ENCODE data around the gene ASIC4. TPM values are rescaled to one million over a fixed set of nuclear protein-coding genes. Genes with fewer than 3 reads are reported as not detected.

Gene ASIC4
- total RNA-seq, 3 donors from 2014 or later (not counting 1 experiment from before 2014, with no cell fraction given) = 0.12 to 0.20 TPM; not detected in 1

GRCh38 chr2:219569635-219570034 is 55.4 kb downstream of the ASIC4 start:
- Histone ChIP-seq H3K9me3 (ENCODE audit: control insufficient read depth, insufficient read depth, low read length) (no peaks in the 10 kb centered on the region), H3K4me1 (ENCODE audit: control insufficient read depth, insufficient read depth, low read length) (peaks cover 7% of the 10 kb centered on the region), H3K27ac (ENCODE audit: low read length) (no peak overlapping the region), H3K36me3 (ENCODE audit: control insufficient read depth, insufficient read depth, low read length) (no peaks in the 10 kb centered on the region), H3K4me3 (ENCODE audit: low read length) (no peak overlapping the region), H3K27me3 (ENCODE audit: control insufficient read depth, insufficient read depth, low read length) (peaks cover 11% of the 10 kb centered on the region)
- WGBS (ENCODE audit: insufficient coverage) = 83% methylated on average over 4 of the region's 6 CpGs
- intact Hi-C loops (cut with micrococcal nuclease) = no loop called here
- Mint-ChIP-seq H3K27me3 (ENCODE audit: low read depth in 2 of 2) (peaks cover 28 to 45% of the 10 kb centered on the region in 2 donors), H3K9me3 (no peaks in the 10 kb centered on the region), H3K27ac (no peak overlapping the region), H3K4me1 (no peaks in the 10 kb centered on the region), H3K4me3 (peak overlapping the region; percentile 18), H3K36me3 (no peaks in the 10 kb centered on the region)
- ATAC-seq = no peak
- TF ChIP-seq, protein P1, sequence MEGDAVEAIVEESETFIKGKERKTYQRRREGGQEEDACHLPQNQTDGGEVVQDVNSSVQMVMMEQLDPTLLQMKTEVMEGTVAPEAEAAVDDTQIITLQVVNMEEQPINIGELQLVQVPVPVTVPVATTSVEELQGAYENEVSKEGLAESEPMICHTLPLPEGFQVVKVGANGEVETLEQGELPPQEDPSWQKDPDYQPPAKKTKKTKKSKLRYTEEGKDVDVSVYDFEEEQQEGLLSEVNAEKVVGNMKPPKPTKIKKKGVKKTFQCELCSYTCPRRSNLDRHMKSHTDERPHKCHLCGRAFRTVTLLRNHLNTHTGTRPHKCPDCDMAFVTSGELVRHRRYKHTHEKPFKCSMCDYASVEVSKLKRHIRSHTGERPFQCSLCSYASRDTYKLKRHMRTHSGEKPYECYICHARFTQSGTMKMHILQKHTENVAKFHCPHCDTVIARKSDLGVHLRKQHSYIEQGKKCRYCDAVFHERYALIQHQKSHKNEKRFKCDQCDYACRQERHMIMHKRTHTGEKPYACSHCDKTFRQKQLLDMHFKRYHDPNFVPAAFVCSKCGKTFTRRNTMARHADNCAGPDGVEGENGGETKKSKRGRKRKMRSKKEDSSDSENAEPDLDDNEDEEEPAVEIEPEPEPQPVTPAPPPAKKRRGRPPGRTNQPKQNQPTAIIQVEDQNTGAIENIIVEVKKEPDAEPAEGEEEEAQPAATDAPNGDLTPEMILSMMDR (IDR thresholded peaks at IDR 0.05) = no peak
- no peak for DNase-seq

GRCh38 chr2:219570194-219570923 is 56.1 kb downstream of the ASIC4 start:
- 27% methylated on average over 95 of the region's 95 CpGs for WGBS (ENCODE audit: insufficient coverage)
- DNase-seq (no peak), ATAC-seq (peak in 1 of 3 donors; percentile 25)
- Histone ChIP-seq H3K4me1 (ENCODE audit: control insufficient read depth, insufficient read depth, low read length) (peaks cover 7% of the 10 kb centered on the region), H3K36me3 (ENCODE audit: control insufficient read depth, insufficient read depth, low read length) (no peaks in the 10 kb centered on the region), H3K27me3 (ENCODE audit: control insufficient read depth, insufficient read depth, low read length) (peaks cover 11% of the 10 kb centered on the region), H3K27ac (ENCODE audit: low read length) (no peak overlapping the region), H3K4me3 (ENCODE audit: low read length) (no peak overlapping the region), H3K9me3 (ENCODE audit: control insufficient read depth, insufficient read depth, low read length) (no peaks in the 10 kb centered on the region)
- TF ChIP-seq, protein P1 (IDR thresholded peaks at IDR 0.05) = no peak
- peak overlapping the region; percentile 18 for H3K4me3 Mint-ChIP-seq
- intact Hi-C loops (cut with micrococcal nuclease) = no loop called here
- no peaks in the 10 kb centered on the region for H3K9me3 Mint-ChIP-seq
- H3K36me3 Mint-ChIP-seq = no peaks in the 10 kb centered on the region
- no peak overlapping the region for H3K27ac Mint-ChIP-seq
- no peaks in the 10 kb centered on the region for H3K4me1 Mint-ChIP-seq
- peaks cover 33 to 50% of the 10 kb centered on the region in 2 donors for H3K27me3 Mint-ChIP-seq (ENCODE audit: low read depth in 2 of 2)

DNA sequence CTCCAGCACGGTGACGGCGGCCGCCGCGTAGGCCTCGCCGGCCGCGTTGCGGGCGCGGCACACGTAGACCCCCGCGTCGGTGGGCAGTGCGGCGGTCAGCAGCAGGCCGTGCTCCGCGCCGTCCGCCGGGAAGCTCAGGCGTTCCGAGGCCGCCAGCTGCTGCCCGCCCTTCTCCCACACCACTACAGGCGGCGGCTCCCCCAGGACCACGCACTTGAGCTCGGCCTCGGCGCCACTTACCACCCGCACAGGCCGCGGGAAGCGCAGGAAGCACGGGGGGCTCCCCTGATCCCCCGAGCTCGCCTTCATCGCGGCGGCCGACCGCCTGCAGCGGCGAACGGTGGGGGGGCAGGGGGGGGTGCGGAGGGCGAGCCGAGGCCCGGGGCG is 56.6 kb downstream of the ASIC4 start:
- H3K36me3 ChIP-seq (ENCODE audit: control insufficient read depth, insufficient read depth, low read length) = no peaks in the 10 kb centered on the region
- DNase-seq (no peak), ATAC-seq (peak in 2 of 3 donors; percentile 40 to 42)
- H3K27ac ChIP-seq (ENCODE audit: low read length) = no peak overlapping the region
- intact Hi-C loops (cut with micrococcal nuclease) = no loop called here
- no peaks in the 10 kb centered on the region for H3K9me3 ChIP-seq (ENCODE audit: control insufficient read depth, insufficient read depth, low read length)
- Mint-ChIP-seq H3K4me3 (peak overlapping the region; percentile 28), H3K27me3 (ENCODE audit: low read depth in 2 of 2) (peaks cover 37 to 56% of the 10 kb centered on the region in 2 donors), H3K4me1 (no peaks in the 10 kb centered on the region), H3K27ac (no peak overlapping the region), H3K36me3 (no peaks in the 10 kb centered on the region), H3K9me3 (no peaks in the 10 kb centered on the region)
- no peak overlapping the region for H3K4me3 ChIP-seq (ENCODE audit: low read length)
- H3K4me1 ChIP-seq (ENCODE audit: control insufficient read depth, insufficient read depth, low read length) = peaks cover 7% of the 10 kb centered on the region
- 1% methylated on average over 55 of the region's 55 CpGs for WGBS (ENCODE audit: insufficient coverage)
- TF ChIP-seq, protein P1 (IDR thresholded peaks at IDR 0.05) = no peak
- peaks cover 11% of the 10 kb centered on the region for H3K27me3 ChIP-seq (ENCODE audit: control insufficient read depth, insufficient read depth, low read length)
